Activated T-cell treated with anti-CD3 and anti-CD28 coated beads for 1 hour (primary cell): Measurements from ENCODE around the gene ETDC.

Source experiments
- DNase-seq: peaks from one replicate; pipeline ENCODE4 v3.0.0-alpha.2; 2020; ENCODE audit warnings: low read depth

ETDC gene

DNA sequence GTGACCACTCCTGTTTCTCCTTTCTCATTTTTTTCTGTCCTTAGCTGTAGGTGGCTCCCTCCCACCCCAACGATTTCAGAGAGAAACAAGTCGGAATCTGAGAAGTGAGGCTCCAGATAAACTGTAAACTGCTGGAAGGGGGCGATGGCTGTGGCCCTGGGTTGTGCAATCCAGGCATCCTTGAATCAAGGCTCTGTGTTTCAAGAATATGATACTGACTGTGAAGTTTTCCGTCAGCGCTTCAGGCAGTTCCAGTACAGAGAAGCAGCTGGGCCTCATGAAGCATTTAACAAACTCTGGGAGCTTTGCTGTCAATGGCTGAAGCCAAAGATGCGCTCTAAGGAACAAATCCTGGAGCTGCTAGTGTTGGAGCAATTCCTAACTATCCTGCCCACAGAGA is 37.7 kb downstream of the ETDC start:
- DNase-seq: no peak

GRCh38 chrX:135347381-135348016 is 38.2 kb downstream of the ETDC start:
- DNase-seq: no peak

- DNase-seq: no peak
These were observed 45.0 kb downstream of the ETDC start for GRCh38 chrX:135354288-135354687.
